K562 (cell line): ENCODE results near the gene SLC17A9.

ENCODE experiments used
- CTCF ChIP-seq, 3 experiments: IDR thresholded peaks in 2 of 3; conservative IDR thresholded peaks in 1 of 3; 2 replicates each; pipeline ENCODE4 v1.5.1; 2011 to 2012; ENCODE audit warnings: low read length in 3 of 3, mild to moderate bottlenecking in 3 of 3, control low read depth in 2 of 3, improper control_type of control experiment in 1 of 3, inconsistent platforms in 1 of 3, low read depth in 1 of 3, mixed read lengths in 1 of 3, moderate library complexity in 1 of 3; ENCODE audit not compliant: insufficient read depth in 2 of 3
- ETS2 ChIP-seq: IDR thresholded peaks from 2 replicates; pipeline ENCODE4 v1.6.1; 2016; ENCODE audit warnings: borderline replicate concordance, missing genetic modification characterization, mild to moderate bottlenecking, moderate library complexity, missing compliant biosample characterization; ENCODE audit not compliant: poor library complexity, severe bottlenecking
- GTF2F1 ChIP-seq: IDR thresholded peaks from 2 replicates; pipeline ENCODE4 v1.6.1; 2011; ENCODE audit warnings: low read depth, low read length, improper control_type of control experiment
- PREB ChIP-seq: sonication (generic); formaldehyde crosslinking; IDR thresholded peaks from 2 replicates; pipeline ENCODE4 v1.8.1; 2023; ENCODE audit warnings: mild to moderate bottlenecking, missing genetic modification reagents
- RFX7 ChIP-seq: fragments of 250-450 bp; sonication (Bioruptor Pico); IDR thresholded peaks from 2 replicates; pipeline ENCODE4 v1.5.1; 2021; ENCODE audit warnings: mild to moderate bottlenecking
- SRF ChIP-seq, 2 experiments: fragments of 250-450, 450-650 bp in 1 of 2; sonication (Bioruptor Pico) in 1 of 2; sonication (generic) in 1 of 2; formaldehyde crosslinking; IDR thresholded peaks; 2 replicates each; pipeline versions ENCODE4 v1.5.0 to v1.5.1; 2020 to 2022; ENCODE audit warnings: mild to moderate bottlenecking in 1 of 2, missing genetic modification reagents in 1 of 2
- USF1 ChIP-seq: sonication (generic); formaldehyde crosslinking; IDR thresholded peaks from 2 replicates; pipeline ENCODE4 v1.9.0; 2022; ENCODE audit warnings: mild to moderate bottlenecking, missing genetic modification reagents
- ZNF253 ChIP-seq: fragments of 250-450 bp; sonication (Bioruptor Pico); conservative IDR thresholded peaks from 2 replicates; pipeline ENCODE4 v1.6.1; 2021; ENCODE audit warnings: mild to moderate bottlenecking

GRCh38 chr20:62962221-62962879 lies 9.8 kb downstream of the SLC17A9 start:
- TF ChIP-seq ETS2 (tag) (no peak), GTF2F1 (no peak), CTCF (IDR thresholded peaks at IDR 0.05 in 2 of 3, conservative IDR thresholded peaks at IDR 0.05 in 1 of 3; ENCODE audit: insufficient read depth in 2 of 3, low read depth in 1 of 3, low read length in 3 of 3) (no peak), PREB (no peak), ZNF253 (CRISPR knock-in tag) (no peak), USF1 (CRISPR knock-in tag) (no peak), RFX7 (CRISPR knock-in tag) (no peak), SRF (CRISPR knock-in tag; IDR thresholded peaks at IDR 0.05) (no peak)
